Smooth muscle cell (in vitro differentiated cells): ENCODE measurements around the gene CCDC30. TPM values are rescaled to one million over a fixed set of nuclear protein-coding genes. Genes with fewer than 3 reads are reported as not detected.

Experiments used
- DNase-seq: peaks from one replicate; lab custom pipeline; 2025; ENCODE audit not compliant: unreplicated experiment; lab: John Stamatoyannopoulos, UW
- H2AFZ ChIP-seq: fragments of 200-600 bp; sonication (generic); 2 replicates; pipeline ENCODE4 v1.6.0; 2016; ENCODE audit warnings: antibody characterized with exemption, low read depth, mild to moderate bottlenecking
- H3F3A ChIP-seq: fragments of 200-600 bp; sonication (generic); 2 replicates; pipeline ENCODE4 v1.6.0; 2017; ENCODE audit warnings: antibody characterized with exemption, low read depth
- H3K27ac ChIP-seq: fragments of 200-600 bp; sonication (generic); 2 replicates; pipeline ENCODE4 v1.5.1; 2016; ENCODE audit warnings: low read depth, mild to moderate bottlenecking
- H3K27me3 ChIP-seq: fragments of 200-600 bp; sonication (generic); 2 replicates; pipeline ENCODE4 v1.6.1; 2016; ENCODE audit warnings: low read depth, mild to moderate bottlenecking
- H3K36me3 ChIP-seq: fragments of 200-600 bp; sonication (generic); 2 replicates; pipeline ENCODE4 v1.5.1; 2016; ENCODE audit warnings: low read depth
- H3K4me1 ChIP-seq: fragments of 200-600 bp; sonication (generic); 2 replicates; pipeline ENCODE4 v1.5.1; 2016; ENCODE audit warnings: low read depth
- H3K4me2 ChIP-seq: fragments of 200-600 bp; sonication (generic); 2 replicates; pipeline ENCODE4 v1.6.0; 2016; ENCODE audit warnings: mild to moderate bottlenecking
- H3K4me3 ChIP-seq: fragments of 200-600 bp; sonication (generic); 2 replicates; pipeline ENCODE4 v1.5.1; 2016; ENCODE audit warnings: mild to moderate bottlenecking
- H3K79me2 ChIP-seq: fragments of 200-600 bp; sonication (generic); 2 replicates; pipeline ENCODE4 v1.6.0; 2016; ENCODE audit warnings: low read depth, mild to moderate bottlenecking
- H3K9ac ChIP-seq: fragments of 200-600 bp; sonication (generic); 2 replicates; pipeline ENCODE4 v1.6.0; 2016; ENCODE audit warnings: low read depth
- H3K9me3 ChIP-seq: fragments of 200-600 bp; sonication (generic); replicated peaks from 2 replicates; pipeline ENCODE4 v1.5.1; 2016; ENCODE audit warnings: low read depth
- H4K20me1 ChIP-seq: fragments of 200-600 bp; sonication (generic); 2 replicates; pipeline ENCODE4 v1.6.0; 2016; ENCODE audit warnings: low read depth
- WGBS: methylation state at CpG from one replicate; pipeline ENCODE4 v1.1.7; 2016; ENCODE audit warnings: low lambda C conversion rate; 5-methylcytosine and 5-hydroxymethylcytosine counted together
- polyA plus RNA-seq: library from polyadenylated mRNA; unstranded; fragments of >200 nt; fragmentation: Nextera tagmentation; extraction: Ambion mirVana; gene quantifications from 2 replicates; pipeline ENCODE4 v1.2.1, GENCODE V29; 2016
- small RNA-seq: library from RNA; depleted of rRNA; stranded (forward); fragments of <200 nt; gene quantifications from one replicate; pipeline ENCODE3, GENCODE V24; 2014
- total RNA-seq: library from RNA; depleted of rRNA; stranded (reverse); fragments of >200 nt; gene quantifications from 2 replicates; pipeline ENCODE4 v1.2.3, GENCODE V29; 2014
- TF ChIP-seq, protein P1 (sequence below): fragments of 200-600 bp; sonication (generic); IDR thresholded peaks from 2 replicates; pipeline ENCODE4 v1.5.1; 2017; ENCODE audit warnings: borderline replicate concordance, mild to moderate bottlenecking, antibody characterized with exemption; ENCODE audit not compliant: insufficient read depth, poor library complexity, severe bottlenecking

Gene CCDC30
- total and polyA plus RNA-seq, 2 experiments from 2014 or later, result 1.2 to 1.6 TPM

DNA sequence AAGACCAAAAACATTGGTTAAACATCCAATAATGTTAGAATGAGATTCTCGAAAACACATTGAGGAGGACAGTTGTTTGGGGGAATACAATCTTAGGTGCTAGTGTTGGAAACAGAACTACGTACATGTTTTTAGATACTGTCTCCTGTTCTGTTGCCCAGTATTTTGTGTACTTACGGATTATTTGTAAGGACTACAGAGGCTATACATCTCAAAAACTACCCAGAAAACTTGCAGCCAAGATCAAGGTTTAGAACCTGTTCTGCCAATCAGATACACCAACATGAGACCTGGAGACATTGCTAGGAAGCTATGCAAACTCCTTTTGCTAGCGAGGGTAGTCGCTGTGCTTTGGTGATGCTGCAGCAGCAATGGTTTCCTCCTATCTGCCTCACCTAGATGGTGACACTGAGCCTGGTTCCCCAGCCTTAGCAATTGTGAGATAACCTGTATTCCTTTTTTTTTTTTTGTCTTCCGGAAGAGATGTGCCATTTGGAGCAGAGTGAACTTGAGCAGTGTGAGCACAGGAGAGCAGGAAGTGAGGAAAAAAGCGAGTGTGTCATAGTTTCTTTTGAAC lies 240.9 kb downstream of the CCDC30 start:
- peaks cover 31% of the 10 kb centered on the region for H3K36me3 ChIP-seq
- TF ChIP-seq, protein P1, sequence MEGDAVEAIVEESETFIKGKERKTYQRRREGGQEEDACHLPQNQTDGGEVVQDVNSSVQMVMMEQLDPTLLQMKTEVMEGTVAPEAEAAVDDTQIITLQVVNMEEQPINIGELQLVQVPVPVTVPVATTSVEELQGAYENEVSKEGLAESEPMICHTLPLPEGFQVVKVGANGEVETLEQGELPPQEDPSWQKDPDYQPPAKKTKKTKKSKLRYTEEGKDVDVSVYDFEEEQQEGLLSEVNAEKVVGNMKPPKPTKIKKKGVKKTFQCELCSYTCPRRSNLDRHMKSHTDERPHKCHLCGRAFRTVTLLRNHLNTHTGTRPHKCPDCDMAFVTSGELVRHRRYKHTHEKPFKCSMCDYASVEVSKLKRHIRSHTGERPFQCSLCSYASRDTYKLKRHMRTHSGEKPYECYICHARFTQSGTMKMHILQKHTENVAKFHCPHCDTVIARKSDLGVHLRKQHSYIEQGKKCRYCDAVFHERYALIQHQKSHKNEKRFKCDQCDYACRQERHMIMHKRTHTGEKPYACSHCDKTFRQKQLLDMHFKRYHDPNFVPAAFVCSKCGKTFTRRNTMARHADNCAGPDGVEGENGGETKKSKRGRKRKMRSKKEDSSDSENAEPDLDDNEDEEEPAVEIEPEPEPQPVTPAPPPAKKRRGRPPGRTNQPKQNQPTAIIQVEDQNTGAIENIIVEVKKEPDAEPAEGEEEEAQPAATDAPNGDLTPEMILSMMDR, result no peak
- DNase-seq, result no peak
- no peak overlapping the region for H3K27ac ChIP-seq
- no peak overlapping the region for H3K9ac ChIP-seq
- H4K20me1 ChIP-seq, result peaks cover 19% of the 10 kb centered on the region
- peaks cover 7% of the 10 kb centered on the region for H3K79me2 ChIP-seq
- no peaks in the 10 kb centered on the region for H3K4me1 ChIP-seq
- H3K27me3 ChIP-seq, result no peaks in the 10 kb centered on the region
- no peak overlapping the region for H3K4me3 ChIP-seq
- peaks cover 5% of the 10 kb centered on the region for H3F3A ChIP-seq
- no peak overlapping the region for H3K4me2 ChIP-seq
- no peak overlapping the region for H2AFZ ChIP-seq
- H3K9me3 ChIP-seq, result no peaks in the 10 kb centered on the region
- WGBS, result 94% methylated on average over 7 of the region's 7 CpGs

Small RNA genes within 50 kb of the gene (small RNA-seq; reads per million reads assigned to genes)
- gene RNU6-536P (not detected), gene TMSB4XP1 (not detected)

Other genes with a start within 250 kb of the CCDC30 start
- gene FOXJ3, start 128.1 kb upstream of the CCDC30 start, total RNA-seq, result 35.2 and 40.9 TPM in 2 replicates
- 19.3 and 20.1 TPM in 2 replicates for gene FOXJ3, start 128.1 kb upstream of the CCDC30 start, polyA plus RNA-seq
- gene RIMKLA, start 82.5 kb upstream of the CCDC30 start, total RNA-seq, result 0.04 and 0.18 TPM in 2 replicates
- gene RIMKLA, start 82.5 kb upstream of the CCDC30 start, polyA plus RNA-seq, result 0.25 and 0.44 TPM in 2 replicates
- gene ZMYND12, start 7.3 kb upstream of the CCDC30 start, total RNA-seq, result 1.8 and 2.2 TPM in 2 replicates
- 0.46 and 1.5 TPM in 2 replicates for gene ZMYND12, start 7.3 kb upstream of the CCDC30 start, polyA plus RNA-seq
- 40.8 and 42.6 TPM in 2 replicates for gene PPCS, start 6.7 kb upstream of the CCDC30 start, total RNA-seq
- 73.3 and 80.6 TPM in 2 replicates for gene PPCS, start 6.7 kb upstream of the CCDC30 start, polyA plus RNA-seq
- 42.2 and 42.9 TPM in 2 replicates for gene PPIH, start 195.1 kb downstream of the CCDC30 start, total RNA-seq
- 38.5 and 46.9 TPM in 2 replicates for gene PPIH, start 195.1 kb downstream of the CCDC30 start, polyA plus RNA-seq
- 586 and 587 TPM in 2 replicates for gene YBX1, start 219.1 kb downstream of the CCDC30 start, total RNA-seq
- gene YBX1, start 219.1 kb downstream of the CCDC30 start, polyA plus RNA-seq, result 273 and 284 TPM in 2 replicates